ENCODE data around the gene KIAA0408. TPM values are rescaled to one million over a fixed set of nuclear protein-coding genes. Genes with fewer than 3 reads are reported as not detected.

The KIAA0408 gene
- total RNA-seq, 1 experiment from 2014 or later: 3.1 TPM

GRCh38 chr6:127451388-127451787 lies 7.8 kb downstream of the KIAA0408 start:
- no peaks in the 10 kb centered on the region for H3K23me2 ChIP-seq (ENCODE audit: insufficient read length, low read depth, low read length, poor library complexity, severe bottlenecking)
- no peak for DNase-seq
- Mint-ChIP-seq H3K4me3 (no peak overlapping the region), H3K36me3 (ENCODE audit: insufficient read depth in 1 of 3, low read depth in 3 of 3) (peaks cover 9 to 31% (median 9%) of the 10 kb centered on the region in 3 experiments; a peak in 6 of 7 replicates), H3K27me3 (ENCODE audit: low read depth) (no peaks in the 10 kb centered on the region), H3K27ac (no peak overlapping the region), H3K4me1 (peaks cover 5 to 8% of the 10 kb centered on the region in 2 experiments), H3K9me3 (no peaks in the 10 kb centered on the region)
- no peak overlapping the region for H3K27ac ChIP-seq (ENCODE audit: insufficient read length, low read depth, low read length)
- no peak overlapping the region for H3K4me2 ChIP-seq (ENCODE audit: insufficient read depth, insufficient read length, low read length)
- H4K8ac ChIP-seq (replicated peaks; ENCODE audit: insufficient read length, low read depth, low read length): no peak overlapping the region
- no peak overlapping the region for H2BK12ac ChIP-seq (ENCODE audit: insufficient read length, low read depth, low read length)
- H4K91ac ChIP-seq (ENCODE audit: insufficient read length, low read depth, low read length): no peak overlapping the region
- no peak overlapping the region for H2BK5ac ChIP-seq (ENCODE audit: insufficient read length, low read length)
- no peak overlapping the region for H3K4ac ChIP-seq (ENCODE audit: low read depth, low read length)
- H3K14ac ChIP-seq (ENCODE audit: insufficient read depth, low read length): no peak overlapping the region
- no peak overlapping the region for H2BK20ac ChIP-seq (ENCODE audit: low read depth, low read length, poor library complexity, severe bottlenecking)
- no peak overlapping the region for H2AK5ac ChIP-seq (ENCODE audit: insufficient read length, low read length)
- H3K56ac ChIP-seq (ENCODE audit: insufficient read length, low read depth, low read length): no peak overlapping the region
- no peaks in the 10 kb centered on the region for H3K79me1 ChIP-seq (ENCODE audit: insufficient read depth, low read depth, low read length, poor library complexity, severe bottlenecking)
- H3K79me2 ChIP-seq (ENCODE audit: insufficient read depth, low read length): no peaks in the 10 kb centered on the region
- no peaks in the 10 kb centered on the region for H4K20me1 ChIP-seq (ENCODE audit: control insufficient read depth, insufficient read depth, insufficient read length)
- H3K4me1 ChIP-seq (ENCODE audit: insufficient read depth, low read length): no peaks in the 10 kb centered on the region
- no peak overlapping the region for H3K23ac ChIP-seq (ENCODE audit: insufficient read length, low read depth, low read length)
- H2AFZ ChIP-seq (ENCODE audit: low read length): no peak overlapping the region
- H3K9me3 ChIP-seq (ENCODE audit: control insufficient read depth, low read depth, low read length): no peaks in the 10 kb centered on the region
- H3K9ac ChIP-seq (ENCODE audit: extremely low read depth, insufficient read length, low read length): no peak overlapping the region
- no peak overlapping the region for H2BK120ac ChIP-seq (ENCODE audit: low read depth, low read length, poor library complexity, severe bottlenecking)
- WGBS (ENCODE audit: extremely low coverage, insufficient read length, low lambda C conversion rate): no CpG with 5 or more reads among the region's 3 CpGs
- TF ChIP-seq CTCF (conservative IDR thresholded peaks at IDR 0.05): no peak
- H3K18ac ChIP-seq (ENCODE audit: insufficient read length, low read depth, low read length): no peak overlapping the region
- H3K27me3 ChIP-seq (ENCODE audit: insufficient read depth, low read length): no peaks in the 10 kb centered on the region
- no peak overlapping the region for H3T11ph ChIP-seq (ENCODE audit: low read length)
- H4K5ac ChIP-seq (ENCODE audit: insufficient read length, low read depth, low read length): no peak overlapping the region
- H2BK15ac ChIP-seq (ENCODE audit: low read depth, low read length): no peak overlapping the region

Data from H9 (cell line).